GM21367 (cell line): Measurements from ENCODE around the gene TMEM126B.
A peak's percentile ranks its signal among the peaks of the same experiment; 100 is the strongest.

ENCODE experiments used
- ATAC-seq: cut with Tn5 transposase; IDR thresholded peaks from one replicate; pipeline ENCODE4 v1.9.1; 2021; ENCODE audit not compliant: unreplicated experiment

TMEM126B gene

DNA sequence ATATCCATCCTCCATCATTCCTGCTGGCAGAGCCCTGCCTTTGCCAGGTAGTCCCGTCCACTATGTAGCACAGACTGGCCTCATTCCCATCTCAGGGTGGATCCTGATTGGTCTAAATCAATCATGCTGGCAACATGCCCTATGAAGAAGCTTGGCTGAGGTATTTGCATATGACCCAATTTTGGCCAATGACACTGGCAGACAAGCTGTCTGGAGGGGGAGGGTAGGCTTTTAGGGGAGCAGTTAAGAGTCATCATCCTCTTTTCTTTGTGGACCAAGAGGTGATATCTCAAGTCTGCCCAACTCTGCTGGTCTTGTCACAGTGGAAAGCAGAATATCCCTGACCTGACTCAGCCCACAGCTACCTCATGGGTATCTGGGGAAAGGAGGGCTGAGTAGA is 52.5 kb downstream of the TMEM126B start:
- ATAC-seq: no peak

- peak; percentile 80 for ATAC-seq
These were observed 54.2 kb downstream of the TMEM126B start for GRCh38 chr11:85682330-85683305.

- ATAC-seq: no peak
These were observed 56.9 kb downstream of the TMEM126B start for GRCh38 chr11:85685125-85685819.

DNA sequence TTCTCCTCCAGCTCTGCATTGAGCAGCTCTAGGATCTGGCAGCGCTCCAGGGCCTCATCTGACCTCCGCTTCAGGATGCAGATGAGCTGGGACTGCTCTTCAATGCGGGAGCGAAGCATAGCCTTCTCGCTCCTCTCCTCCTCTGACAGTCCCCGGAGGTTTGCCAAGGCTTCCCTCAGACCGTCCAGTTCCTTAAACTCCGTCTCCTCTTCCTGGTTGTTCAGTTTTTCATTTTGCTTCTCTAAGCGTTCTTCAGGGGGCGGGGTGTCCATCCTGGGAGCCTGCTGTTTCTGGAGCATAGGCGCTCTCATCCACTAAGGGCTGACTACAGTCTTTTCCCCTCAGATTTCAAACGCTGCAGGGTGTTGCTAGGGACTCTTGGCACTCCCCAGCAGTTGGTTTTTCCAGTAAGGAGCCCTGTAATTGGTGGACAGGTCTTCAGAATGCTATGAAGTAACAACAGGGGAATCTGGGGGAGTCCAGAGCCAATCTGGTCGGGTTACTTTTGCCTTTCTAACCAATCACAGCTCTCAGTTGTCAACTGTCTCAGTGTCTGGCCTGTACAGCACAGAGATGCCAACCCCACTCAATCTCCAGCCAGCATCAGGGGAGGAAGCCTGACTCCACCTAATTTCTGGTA is 57.5 kb downstream of the TMEM126B start, which contains the start of gene CCDC89:
Gene CCDC89 (minus strand): TSS at position 376 of the 640 bp plus-strand sequence. CDS start 65 bp downstream, at position 311.
- no peak for ATAC-seq
